Chondrocyte (in vitro differentiated cells): ENCODE data around the gene TAL1. TPM values are rescaled to one million over a fixed set of nuclear protein-coding genes. Genes with fewer than 3 reads are reported as not detected.

Source experiments
- DNase-seq: peaks from one replicate; pipeline ENCODE4 v3.0.0; 2021; ENCODE audit warnings: mixed read lengths, low spot score
- H3K27ac Mint-ChIP-seq: one replicate; pipeline ENCODE4 v1.8.0; 2021; ENCODE audit warnings: mild to moderate bottlenecking, moderate library complexity, mixed read lengths; ENCODE audit not compliant: unreplicated experiment
- H3K27me3 Mint-ChIP-seq: 2 replicates; pipeline ENCODE4 v1.8.0; 2021; ENCODE audit warnings: low read depth, mixed read lengths
- H3K36me3 Mint-ChIP-seq: 2 replicates; pipeline ENCODE4 v1.8.0; 2021; ENCODE audit warnings: low read depth, mixed read lengths
- H3K4me1 Mint-ChIP-seq: 2 replicates; pipeline ENCODE4 v1.8.0; 2021; ENCODE audit warnings: low read depth, mild to moderate bottlenecking, mixed read lengths
- H3K4me3 Mint-ChIP-seq: one replicate; pipeline ENCODE4 v1.8.0; 2021; ENCODE audit warnings: mild to moderate bottlenecking, moderate library complexity, mixed read lengths; ENCODE audit not compliant: unreplicated experiment
- H3K9me3 Mint-ChIP-seq: 2 replicates; pipeline ENCODE4 v1.8.0; 2021; ENCODE audit warnings: low read depth, mixed read lengths
- CTCF ChIP-seq: fragments of 200-600 bp; sonication (generic); IDR thresholded peaks from 2 replicates; pipeline ENCODE4 v1.5.0; 2021; ENCODE audit warnings: antibody characterized with exemption, mild to moderate bottlenecking, moderate library complexity
- total RNA-seq: library from RNA; stranded (reverse); gene quantifications from 3 replicates; pipeline ENCODE4 v1.2.1, GENCODE V29; 2021

TAL1 gene
- total RNA-seq, 1 donor from 2014 or later: 0.10 TPM

DNA sequence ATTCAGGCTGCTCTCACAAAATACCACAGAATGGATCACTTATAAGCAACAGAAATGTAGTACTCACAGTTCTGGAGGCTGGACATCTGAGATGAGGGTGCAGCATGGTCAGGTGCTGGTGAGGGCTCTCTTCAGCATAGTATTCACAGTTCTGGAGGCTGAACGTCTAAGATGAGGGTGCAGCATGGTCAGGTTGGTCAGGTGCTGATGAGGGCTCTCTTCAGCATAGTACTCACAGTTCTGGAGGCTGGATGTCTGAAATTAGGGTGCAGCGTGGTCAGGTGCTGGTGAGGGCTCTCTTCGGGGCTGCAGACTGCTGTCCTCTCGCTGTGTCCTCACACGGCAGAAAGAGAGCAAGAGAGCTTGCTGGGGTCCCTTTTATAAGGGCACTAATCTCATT, 59.2 kb downstream of the TAL1 start:
- DNase-seq: no peak
- Mint-ChIP-seq H3K27ac (no peak overlapping the region), H3K4me1 (peaks cover 4% of the 10 kb centered on the region), H3K4me3 (no peak overlapping the region), H3K36me3 (peaks cover 2% of the 10 kb centered on the region), H3K27me3 (peaks cover 16% of the 10 kb centered on the region), H3K9me3 (peaks cover 3% of the 10 kb centered on the region)
- TF ChIP-seq CTCF: no peak

Other genes with a start within 250 kb of the TAL1 start
- 1.0 to 1.1 TPM (median 1.1 TPM) in 3 replicates for gene CYP4X1, start 208.6 kb downstream of the TAL1 start, total RNA-seq
- gene CYP4Z1, start 165.0 kb downstream of the TAL1 start, total RNA-seq: not detected in 3 replicates
- gene CYP4A22, start 94.8 kb downstream of the TAL1 start, total RNA-seq: not detected in 3 replicates
- gene PDZK1IP1, start 42.2 kb downstream of the TAL1 start, total RNA-seq: not detected in 3 replicates
- gene STIL, start 81.9 kb upstream of the TAL1 start, total RNA-seq: 5.0 to 6.9 TPM (median 5.2 TPM) in 3 replicates
- gene CMPK1, start 101.6 kb upstream of the TAL1 start, total RNA-seq: 135 to 142 TPM (median 136 TPM) in 3 replicates
- gene FOXE3, start 184.1 kb upstream of the TAL1 start, total RNA-seq: not detected in 3 replicates
- 0.90 to 1.0 TPM (median 1.0 TPM) in 3 replicates for gene FOXD2, start 205.8 kb upstream of the TAL1 start, total RNA-seq